ENCODE results near the gene DIPK1C. TPM values are rescaled to one million over a fixed set of nuclear protein-coding genes. Genes with fewer than 3 reads are reported as not detected.

DIPK1C gene
- total and polyA plus RNA-seq, 4 experiments from 2014 or later, result not detected

GRCh38 chr18:74488864-74489263, 31.8 kb upstream of the DIPK1C start:
- no peak overlapping the region for H3K4me3 Mint-ChIP-seq
- Histone ChIP-seq H3K4me3 (ENCODE audit: low read length in 2 of 2) (no peak overlapping the region), H3K27ac (ENCODE audit: low read depth, low read length) (no peak overlapping the region), H3K36me3 (ENCODE audit: insufficient read depth, low read length) (no peaks in the 10 kb centered on the region), H3K9me3 (ENCODE audit: control insufficient read depth in 1 of 2, low read length in 2 of 2) (no peaks in the 10 kb centered on the region), H3K27me3 (ENCODE audit: insufficient read depth, low read length) (no peaks in the 10 kb centered on the region), H3K4me1 (ENCODE audit: insufficient read depth, low read length) (peaks cover 6% of the 10 kb centered on the region)
- peak overlapping the region in 3 of 7 donors; percentile 2 to 63 (median 60) for H3K27ac Mint-ChIP-seq
- CTCF ChIA-PET (ENCODE audit: partially characterized antibody), result interaction anchor here (12.7 kb wide), 1 partner anchor 137 kb away, joined by 422 read pairs; no protein-coding TSS in a partner anchor
- intact Hi-C loops (cut with micrococcal nuclease), result no loop called here
- H3K27me3 Mint-ChIP-seq, result no peaks in the 10 kb centered on the region
- H3K9me3 Mint-ChIP-seq, result peaks cover 0 to 4% (median 0%) of the 10 kb centered on the region in 8 donors
- POLR2A ChIA-PET (ENCODE audit: partially characterized antibody), result no interaction called here
- DNase-seq, result no peak
- peaks cover 6 to 13% (median 11%) of the 10 kb centered on the region in 4 donors for H3K4me1 Mint-ChIP-seq
- no peaks in the 10 kb centered on the region for H3K36me3 Mint-ChIP-seq

- ChIA-PET POLR2A (ENCODE audit: partially characterized antibody) (no interaction called here), CTCF (ENCODE audit: partially characterized antibody) (interaction anchor here (12.7 kb wide), 1 partner anchor 137 kb away, joined by 422 read pairs; no protein-coding TSS in a partner anchor)
- Histone ChIP-seq H3K4me1 (ENCODE audit: insufficient read depth, low read length) (peaks cover 6% of the 10 kb centered on the region), H3K27ac (ENCODE audit: low read depth, low read length) (no peak overlapping the region), H3K9me3 (ENCODE audit: control insufficient read depth in 1 of 2, low read length in 2 of 2) (no peaks in the 10 kb centered on the region), H3K36me3 (ENCODE audit: insufficient read depth, low read length) (no peaks in the 10 kb centered on the region), H3K4me3 (ENCODE audit: low read length in 2 of 2) (no peak overlapping the region), H3K27me3 (ENCODE audit: insufficient read depth, low read length) (no peaks in the 10 kb centered on the region)
- H3K27me3 Mint-ChIP-seq, result no peaks in the 10 kb centered on the region
- no peaks in the 10 kb centered on the region for H3K36me3 Mint-ChIP-seq
- H3K4me1 Mint-ChIP-seq, result peaks cover 6 to 13% (median 8%) of the 10 kb centered on the region in 4 donors
- peaks cover 0 to 4% (median 0%) of the 10 kb centered on the region in 8 donors for H3K9me3 Mint-ChIP-seq
- no peak overlapping the region for H3K27ac Mint-ChIP-seq
- DNase-seq, result no peak
- no peak overlapping the region for H3K4me3 Mint-ChIP-seq
- intact Hi-C loops (cut with micrococcal nuclease), result no loop called here
Measured at GRCh38 chr18:74488354-74488753, 31.2 kb upstream of the DIPK1C start.

- Histone ChIP-seq H3K9me3 (ENCODE audit: control insufficient read depth in 1 of 2, low read length in 2 of 2) (no peaks in the 10 kb centered on the region), H3K36me3 (ENCODE audit: insufficient read depth, low read length) (no peaks in the 10 kb centered on the region), H3K27me3 (ENCODE audit: insufficient read depth, low read length) (no peaks in the 10 kb centered on the region), H3K4me1 (ENCODE audit: insufficient read depth, low read length) (peaks cover 6% of the 10 kb centered on the region), H3K27ac (ENCODE audit: low read depth, low read length) (no peak overlapping the region), H3K4me3 (ENCODE audit: low read length in 2 of 2) (no peak overlapping the region)
- CTCF ChIA-PET (ENCODE audit: partially characterized antibody), result interaction anchor here (0.7 to 2.8 kb wide), 4 partner anchors 10 to 133 kb away, joined by 3 to 11 read pairs (median 4); no protein-coding TSS in a partner anchor
- H3K27me3 Mint-ChIP-seq, result peaks cover 0 to 3% of the 10 kb centered on the region in 2 donors
- H3K4me1 Mint-ChIP-seq, result peaks cover 6 to 13% (median 8%) of the 10 kb centered on the region in 4 donors
- DNase-seq, result no peak
- POLR2A ChIA-PET (ENCODE audit: partially characterized antibody), result interaction anchor here (1.5 kb wide), 1 partner anchor 113 kb away, joined by 4 read pairs; no protein-coding TSS in a partner anchor
- H3K27ac Mint-ChIP-seq, result peak overlapping the region in 1 of 7 donors; percentile 68
- H3K4me3 Mint-ChIP-seq, result no peak overlapping the region
- intact Hi-C loops (cut with micrococcal nuclease), result no loop called here
- H3K36me3 Mint-ChIP-seq, result no peaks in the 10 kb centered on the region
- no peaks in the 10 kb centered on the region for H3K9me3 Mint-ChIP-seq
Measured at GRCh38 chr18:74486119-74486849, 29.2 kb upstream of the DIPK1C start.

- no peak overlapping the region for H3K27ac Mint-ChIP-seq
- no peaks in the 10 kb centered on the region for H3K27me3 ChIP-seq (ENCODE audit: insufficient read depth, low read length)
- DNase-seq, result no peak
- intact Hi-C loops (cut with micrococcal nuclease), result no loop called here
- H3K9me3 ChIP-seq (ENCODE audit: control insufficient read depth in 1 of 2, low read length in 2 of 2), result no peaks in the 10 kb centered on the region
- no peaks in the 10 kb centered on the region for H3K9me3 Mint-ChIP-seq
- POLR2A ChIA-PET (ENCODE audit: partially characterized antibody), result no interaction called here
- no peak overlapping the region for H3K27ac ChIP-seq (ENCODE audit: low read depth, low read length)
- peaks cover 0 to 10% of the 10 kb centered on the region in 2 donors for H3K27me3 Mint-ChIP-seq
- no peak overlapping the region for H3K4me3 Mint-ChIP-seq
- H3K36me3 ChIP-seq (ENCODE audit: insufficient read depth, low read length), result no peaks in the 10 kb centered on the region
- H3K36me3 Mint-ChIP-seq, result no peaks in the 10 kb centered on the region
- CTCF ChIA-PET (ENCODE audit: partially characterized antibody), result interaction anchor here (1.7 kb wide), 1 partner anchor 11 kb away, joined by 5 read pairs; no protein-coding TSS in a partner anchor
- peaks cover 6 to 13% (median 8%) of the 10 kb centered on the region in 4 donors for H3K4me1 Mint-ChIP-seq
- H3K4me1 ChIP-seq (ENCODE audit: insufficient read depth, low read length), result peaks cover 6% of the 10 kb centered on the region
- H3K4me3 ChIP-seq (ENCODE audit: low read length in 2 of 2), result no peak overlapping the region
Measured at GRCh38 chr18:74482697-74483096, 25.6 kb upstream of the DIPK1C start.

- H3K4me1 ChIP-seq (ENCODE audit: insufficient read depth, low read length), result peaks cover 6% of the 10 kb centered on the region
- Mint-ChIP-seq H3K4me3 (no peak overlapping the region), H3K27me3 (peaks cover 0 to 13% of the 10 kb centered on the region in 2 donors), H3K36me3 (no peaks in the 10 kb centered on the region), H3K4me1 (peaks cover 5 to 8% (median 5%) of the 10 kb centered on the region in 4 donors), H3K27ac (no peak overlapping the region), H3K9me3 (no peaks in the 10 kb centered on the region)
- no peak for DNase-seq
- H3K27me3 ChIP-seq (ENCODE audit: insufficient read depth, low read length), result no peaks in the 10 kb centered on the region
- POLR2A ChIA-PET (ENCODE audit: partially characterized antibody), result no interaction called here
- no peaks in the 10 kb centered on the region for H3K36me3 ChIP-seq (ENCODE audit: insufficient read depth, low read length)
- no peak overlapping the region for H3K27ac ChIP-seq (ENCODE audit: low read depth, low read length)
- no peak overlapping the region for H3K4me3 ChIP-seq (ENCODE audit: low read length in 2 of 2)
- no peaks in the 10 kb centered on the region for H3K9me3 ChIP-seq (ENCODE audit: control insufficient read depth in 1 of 2, low read length in 2 of 2)
- intact Hi-C loops (cut with micrococcal nuclease), result no loop called here
- CTCF ChIA-PET (ENCODE audit: partially characterized antibody), result no interaction called here
Measured at GRCh38 chr18:74480149-74480651, 23.1 kb upstream of the DIPK1C start.

- H3K36me3 ChIP-seq (ENCODE audit: insufficient read depth, low read length), result no peaks in the 10 kb centered on the region
- H3K27ac ChIP-seq (ENCODE audit: low read depth, low read length), result no peak overlapping the region
- no peaks in the 10 kb centered on the region for H3K9me3 Mint-ChIP-seq
- no peaks in the 10 kb centered on the region for H3K27me3 ChIP-seq (ENCODE audit: insufficient read depth, low read length)
- intact Hi-C loops (cut with micrococcal nuclease), result no loop called here
- peaks cover 0 to 15% of the 10 kb centered on the region in 2 donors for H3K27me3 Mint-ChIP-seq
- H3K27ac Mint-ChIP-seq, result no peak overlapping the region
- no peak overlapping the region for H3K4me3 ChIP-seq (ENCODE audit: low read length in 2 of 2)
- peaks cover 1 to 2% (median 2%) of the 10 kb centered on the region in 4 donors for H3K4me1 Mint-ChIP-seq
- no peaks in the 10 kb centered on the region for H3K9me3 ChIP-seq (ENCODE audit: control insufficient read depth in 1 of 2, low read length in 2 of 2)
- no peak overlapping the region for H3K4me3 Mint-ChIP-seq
- DNase-seq, result no peak
- no peaks in the 10 kb centered on the region for H3K36me3 Mint-ChIP-seq
- H3K4me1 ChIP-seq (ENCODE audit: insufficient read depth, low read length), result peaks cover 2% of the 10 kb centered on the region
- ChIA-PET POLR2A (ENCODE audit: partially characterized antibody) (no interaction called here), CTCF (ENCODE audit: partially characterized antibody) (no interaction called here)
Measured at GRCh38 chr18:74479486-74480148, 22.5 kb upstream of the DIPK1C start.

- Mint-ChIP-seq H3K9me3 (no peaks in the 10 kb centered on the region), H3K27me3 (peaks cover 0 to 19% of the 10 kb centered on the region in 2 donors), H3K27ac (no peak overlapping the region), H3K4me1 (no peaks in the 10 kb centered on the region), H3K4me3 (no peak overlapping the region), H3K36me3 (no peaks in the 10 kb centered on the region)
- ChIA-PET CTCF (ENCODE audit: partially characterized antibody) (no interaction called here), POLR2A (ENCODE audit: partially characterized antibody) (no interaction called here)
- no peaks in the 10 kb centered on the region for H3K9me3 ChIP-seq (ENCODE audit: control insufficient read depth in 1 of 2, low read length in 2 of 2)
- no peaks in the 10 kb centered on the region for H3K4me1 ChIP-seq (ENCODE audit: insufficient read depth, low read length)
- H3K27ac ChIP-seq (ENCODE audit: low read depth, low read length), result no peak overlapping the region
- DNase-seq, result no peak
- H3K27me3 ChIP-seq (ENCODE audit: insufficient read depth, low read length), result no peaks in the 10 kb centered on the region
- no peak overlapping the region for H3K4me3 ChIP-seq (ENCODE audit: low read length in 2 of 2)
- intact Hi-C loops (cut with micrococcal nuclease), result no loop called here
- no peaks in the 10 kb centered on the region for H3K36me3 ChIP-seq (ENCODE audit: insufficient read depth, low read length)
Measured at GRCh38 chr18:74478880-74479279, 21.8 kb upstream of the DIPK1C start.

Data from CD4-positive, alpha-beta memory T cell (primary cell).